Measurements from ENCODE around the gene ASAP3. TPM values are rescaled to one million over a fixed set of nuclear protein-coding genes. Genes with fewer than 3 reads are reported as not detected.

Gene ASAP3
- total RNA-seq, 1 donor from 2014 or later = 66.7 TPM

- DNase-seq = no peak
These were observed 6.4 kb downstream of the ASAP3 start for GRCh38 chr1:23477359-23478144.

- no peak for DNase-seq
These were observed 8.3 kb downstream of the ASAP3 start for GRCh38 chr1:23475641-23476040.

GRCh38 chr1:23475134-23475628, 8.8 kb downstream of the ASAP3 start:
- no peak for DNase-seq

- peak; percentile 69 for DNase-seq
These were observed 10.8 kb downstream of the ASAP3 start for GRCh38 chr1:23473037-23473800.

GRCh38 chr1:23472351-23473036, 11.5 kb downstream of the ASAP3 start:
- no peak for DNase-seq

GRCh38 chr1:23471473-23472075, 12.4 kb downstream of the ASAP3 start:
- DNase-seq = no peak

GRCh38 chr1:23470282-23471070, 13.5 kb downstream of the ASAP3 start:
- peak; percentile 57 for DNase-seq

GRCh38 chr1:23469372-23469982, 14.5 kb downstream of the ASAP3 start:
- DNase-seq = no peak

- DNase-seq = no peak
These were observed 17.5 kb downstream of the ASAP3 start for GRCh38 chr1:23466423-23466989.

GRCh38 chr1:23463286-23463685, 20.7 kb downstream of the ASAP3 start:
- no peak for DNase-seq

- DNase-seq = no peak
These were observed 21.2 kb downstream of the ASAP3 start for GRCh38 chr1:23462766-23463165.

- DNase-seq = no peak
These were observed 22.9 kb downstream of the ASAP3 start for GRCh38 chr1:23461050-23461449.

- DNase-seq = no peak
These were observed 23.5 kb downstream of the ASAP3 start for GRCh38 chr1:23460519-23460918.

GRCh38 chr1:23459338-23459757, 24.6 kb downstream of the ASAP3 start:
- DNase-seq = no peak

- no peak for DNase-seq
These were observed 27.8 kb downstream of the ASAP3 start for GRCh38 chr1:23456226-23456625.

GRCh38 chr1:23453455-23454000, 30.5 kb downstream of the ASAP3 start:
- DNase-seq = no peak

GRCh38 chr1:23452011-23452411, 32.0 kb downstream of the ASAP3 start:
- DNase-seq = peak; percentile 71

GRCh38 chr1:23451441-23451840, 32.5 kb downstream of the ASAP3 start:
- DNase-seq = no peak

- DNase-seq = no peak
These were observed 33.1 kb downstream of the ASAP3 start for GRCh38 chr1:23450894-23451293.

- DNase-seq = peak; percentile 67
These were observed 34.0 kb downstream of the ASAP3 start for GRCh38 chr1:23449958-23450357.
